SH-SY5Y (cell line): Measurements from ENCODE around the gene TBC1D17.

Experiments used
- GATA2 ChIP-seq: IDR thresholded peaks from 2 replicates; pipeline ENCODE4 v1.6.1; 2011; ENCODE audit warnings: mild to moderate bottlenecking, low read depth, low read length
- GATA3 ChIP-seq: IDR thresholded peaks from 2 replicates; pipeline ENCODE4 v1.6.1; 2011; ENCODE audit warnings: low read depth, mild to moderate bottlenecking, low read length, moderate library complexity

DNA sequence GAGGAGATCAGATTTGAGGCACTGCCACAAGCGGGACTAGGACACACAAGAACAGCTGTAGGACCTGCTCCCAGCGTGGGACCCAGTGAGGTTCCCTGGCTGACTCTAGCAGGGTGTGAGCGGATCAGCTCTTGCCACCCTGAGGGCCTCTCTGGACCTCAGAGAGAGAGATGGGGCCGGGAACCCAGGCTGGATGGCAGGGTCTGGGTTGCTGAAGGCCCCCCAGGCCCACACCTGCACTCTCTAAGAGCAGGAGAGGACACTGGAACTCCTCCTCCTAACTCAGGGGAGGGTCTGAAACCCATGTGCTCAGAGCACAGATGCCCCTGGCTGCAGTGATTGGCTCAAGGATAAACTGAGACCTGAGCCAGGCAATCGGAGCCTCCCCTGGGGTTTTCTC is 32.7 kb downstream of the TBC1D17 start:
- TF ChIP-seq GATA2 (no peak), GATA3 (no peak)
